WERI-Rb-1 (cell line): Measurements from ENCODE around the gene BYSL.

Source experiments
- DNase-seq: peaks from one replicate; pipeline ENCODE4 v3.0.0-alpha.2; 2020
- H3K27ac ChIP-seq: fragments of 250-450 bp; sonication (Bioruptor Pico); 2 replicates; pipeline ENCODE4 v1.5.1; 2020; ENCODE audit warnings: mild to moderate bottlenecking, moderate library complexity
- H3K27me3 ChIP-seq: fragments of 250-450 bp; sonication (Bioruptor Pico); 2 replicates; pipeline ENCODE4 v1.5.1; 2021; ENCODE audit warnings: mild to moderate bottlenecking, low read depth, moderate library complexity; ENCODE audit not compliant: insufficient read depth, severe bottlenecking
- H3K36me3 ChIP-seq: fragments of 250-450 bp; sonication (Bioruptor Pico); 2 replicates; pipeline ENCODE4 v1.5.1; 2020; ENCODE audit warnings: mild to moderate bottlenecking, moderate library complexity
- H3K4me3 ChIP-seq: 2 replicates; pipeline ENCODE4 v1.5.1; 2011; ENCODE audit warnings: low read depth, mild to moderate bottlenecking, control low read depth, low read length
- H3K9me3 ChIP-seq: fragments of 250-450 bp; sonication (Bioruptor Pico); 2 replicates; pipeline ENCODE4 v1.5.1; 2021; ENCODE audit warnings: mild to moderate bottlenecking, moderate library complexity; ENCODE audit not compliant: severe bottlenecking
- TF ChIP-seq, protein P1 (sequence below): IDR thresholded peaks from 2 replicates; pipeline ENCODE4 v1.5.1; 2011; ENCODE audit warnings: low read depth, mild to moderate bottlenecking, control low read depth, inconsistent platforms, low read length

The BYSL gene

DNA sequence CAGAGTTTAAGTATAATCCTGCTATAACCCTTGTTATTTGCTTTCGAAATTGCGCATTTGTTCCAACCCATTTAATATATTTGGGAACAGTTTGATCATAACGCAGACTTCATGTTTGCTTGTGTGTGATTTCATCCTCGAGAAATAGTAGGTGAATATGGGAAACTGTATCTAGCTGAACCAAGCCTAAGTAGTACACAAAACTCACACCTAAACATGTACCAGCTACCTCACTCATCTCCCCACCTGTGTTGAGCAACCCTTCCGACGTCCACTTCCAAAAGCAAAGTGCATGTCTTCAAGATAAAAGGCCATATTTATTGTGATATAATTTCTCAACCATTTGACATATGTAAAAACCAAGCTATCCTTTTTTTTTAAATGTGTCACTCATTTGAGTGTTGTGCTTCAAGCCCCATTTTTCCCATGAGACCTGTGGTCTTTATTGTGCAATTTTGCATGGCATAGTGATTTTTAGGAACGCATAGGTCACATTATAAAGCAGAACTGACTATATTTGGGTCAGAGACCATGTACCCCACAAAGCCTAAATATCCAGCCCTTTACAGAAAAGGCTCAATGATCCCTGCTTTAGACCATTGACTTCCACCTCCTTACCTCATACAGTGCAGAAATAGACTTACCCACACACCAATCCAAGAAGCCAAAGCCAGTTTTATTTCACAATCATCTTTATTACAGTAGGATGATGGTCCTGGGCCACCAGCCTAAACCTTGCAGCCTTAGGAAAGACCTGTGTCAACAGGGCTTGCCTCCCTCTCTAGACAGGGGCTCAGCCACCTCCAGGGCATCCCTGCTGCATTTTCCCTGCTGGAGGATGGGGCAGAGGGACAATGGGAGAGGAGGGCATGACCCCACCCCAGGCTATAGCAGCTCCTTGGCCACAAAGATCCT, 13.2 kb downstream of the BYSL start:
- no peaks in the 10 kb centered on the region for H3K9me3 ChIP-seq
- peak overlapping the region; percentile 15 for H3K27ac ChIP-seq
- TF ChIP-seq, protein P1, sequence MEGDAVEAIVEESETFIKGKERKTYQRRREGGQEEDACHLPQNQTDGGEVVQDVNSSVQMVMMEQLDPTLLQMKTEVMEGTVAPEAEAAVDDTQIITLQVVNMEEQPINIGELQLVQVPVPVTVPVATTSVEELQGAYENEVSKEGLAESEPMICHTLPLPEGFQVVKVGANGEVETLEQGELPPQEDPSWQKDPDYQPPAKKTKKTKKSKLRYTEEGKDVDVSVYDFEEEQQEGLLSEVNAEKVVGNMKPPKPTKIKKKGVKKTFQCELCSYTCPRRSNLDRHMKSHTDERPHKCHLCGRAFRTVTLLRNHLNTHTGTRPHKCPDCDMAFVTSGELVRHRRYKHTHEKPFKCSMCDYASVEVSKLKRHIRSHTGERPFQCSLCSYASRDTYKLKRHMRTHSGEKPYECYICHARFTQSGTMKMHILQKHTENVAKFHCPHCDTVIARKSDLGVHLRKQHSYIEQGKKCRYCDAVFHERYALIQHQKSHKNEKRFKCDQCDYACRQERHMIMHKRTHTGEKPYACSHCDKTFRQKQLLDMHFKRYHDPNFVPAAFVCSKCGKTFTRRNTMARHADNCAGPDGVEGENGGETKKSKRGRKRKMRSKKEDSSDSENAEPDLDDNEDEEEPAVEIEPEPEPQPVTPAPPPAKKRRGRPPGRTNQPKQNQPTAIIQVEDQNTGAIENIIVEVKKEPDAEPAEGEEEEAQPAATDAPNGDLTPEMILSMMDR = no peak
- DNase-seq = peak; percentile 22
- H3K27me3 ChIP-seq = no peaks in the 10 kb centered on the region
- H3K4me3 ChIP-seq = no peak overlapping the region
- peaks cover 92% of the 10 kb centered on the region for H3K36me3 ChIP-seq

DNA sequence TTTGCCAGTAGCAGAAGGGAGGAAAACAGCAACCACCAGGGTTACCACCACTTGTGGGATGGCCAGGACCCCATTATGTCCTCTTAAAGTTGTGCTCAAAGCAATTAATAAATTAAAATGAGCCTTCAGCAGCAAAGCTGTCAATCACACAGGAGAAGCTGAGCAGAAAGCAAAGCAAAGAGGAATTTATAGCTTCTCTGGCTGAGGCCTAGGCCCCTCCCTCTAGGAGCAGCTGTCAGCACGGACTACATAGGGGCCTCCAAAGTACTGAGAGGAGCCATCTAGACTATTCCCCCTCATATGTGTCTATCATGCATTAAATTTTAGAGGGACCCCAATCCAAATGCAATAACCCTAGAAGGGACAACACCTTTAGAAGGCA, 13.9 kb downstream of the BYSL start:
- H3K27me3 ChIP-seq = no peaks in the 10 kb centered on the region
- no peak overlapping the region for H3K4me3 ChIP-seq
- TF ChIP-seq, protein P1 = no peak
- H3K36me3 ChIP-seq = peaks cover 91% of the 10 kb centered on the region
- peak; percentile 56 for DNase-seq
- H3K27ac ChIP-seq = peak overlapping the region; percentile 15
- H3K9me3 ChIP-seq = no peaks in the 10 kb centered on the region

DNA sequence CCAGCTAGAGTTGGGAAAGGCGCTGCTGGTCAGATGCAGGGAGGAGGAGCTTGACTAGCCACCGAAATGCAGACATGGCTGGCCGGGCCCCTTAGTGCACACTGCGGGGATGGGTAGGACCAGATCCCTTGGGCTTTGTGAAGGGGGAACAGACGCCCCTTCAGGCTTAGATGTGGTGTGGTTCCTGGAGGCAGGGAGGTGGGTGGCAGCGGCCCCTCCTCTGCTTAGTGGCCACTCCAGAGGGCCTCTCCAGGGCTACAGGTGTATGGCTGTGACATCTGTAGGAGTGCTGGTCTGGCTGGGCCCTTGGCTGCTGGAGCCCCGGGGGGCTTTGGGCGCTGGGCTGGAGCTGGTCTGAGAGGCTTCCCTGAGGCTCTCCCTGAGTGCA, 14.4 kb downstream of the BYSL start:
- H3K36me3 ChIP-seq = peaks cover 87% of the 10 kb centered on the region
- TF ChIP-seq, protein P1 = no peak
- H3K4me3 ChIP-seq = no peak overlapping the region

DNA sequence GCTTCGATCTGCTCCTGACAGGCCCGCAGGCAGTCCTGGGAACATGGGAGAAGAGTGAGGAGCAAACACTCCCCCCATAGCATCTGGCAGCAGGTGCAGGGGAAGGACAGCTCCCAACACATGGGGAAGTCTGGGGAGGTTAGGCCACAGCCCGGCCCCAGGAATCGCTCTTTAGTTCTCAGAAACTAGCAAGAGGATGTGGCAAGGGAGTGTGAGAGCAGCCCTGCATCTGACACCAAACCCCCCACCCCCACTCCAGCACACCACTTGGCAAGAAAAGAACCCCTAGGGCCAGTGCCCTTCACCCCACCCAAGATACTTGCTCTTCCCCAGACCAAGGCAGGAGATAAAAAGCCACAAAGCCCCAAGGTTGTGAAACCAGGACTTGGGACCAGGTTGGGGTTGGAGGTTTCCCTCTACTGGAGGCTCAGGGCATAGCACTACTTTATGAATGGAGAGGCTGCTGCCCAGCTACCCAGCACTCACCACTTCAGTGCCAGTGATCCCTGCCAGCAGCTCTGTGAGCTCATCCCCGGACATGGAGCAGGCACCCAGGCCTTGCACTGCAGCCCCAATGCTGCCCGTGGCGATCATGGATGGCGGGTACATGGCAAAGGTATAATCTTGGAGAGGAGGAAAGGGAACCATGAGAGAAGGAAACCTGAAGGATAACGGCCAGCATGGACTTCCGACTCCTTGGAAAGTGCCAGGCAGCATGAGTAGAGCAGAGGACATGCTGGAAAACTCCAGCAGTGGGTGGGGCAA, 15.0 kb downstream of the BYSL start:
- Histone ChIP-seq H3K27me3 (no peaks in the 10 kb centered on the region), H3K36me3 (peaks cover 82% of the 10 kb centered on the region), H3K27ac (peak overlapping the region; percentile 44), H3K9me3 (no peaks in the 10 kb centered on the region), H3K4me3 (no peak overlapping the region)
- TF ChIP-seq, protein P1 = peak; percentile 98
- peak; percentile 88 for DNase-seq

More for the DNA sequence above, 14.4 kb downstream of the BYSL start:
- DNase-seq = peak; percentile 26
- Histone ChIP-seq H3K27ac (peak overlapping the region; percentile 44), H3K27me3 (no peaks in the 10 kb centered on the region), H3K9me3 (no peaks in the 10 kb centered on the region)

DNA sequence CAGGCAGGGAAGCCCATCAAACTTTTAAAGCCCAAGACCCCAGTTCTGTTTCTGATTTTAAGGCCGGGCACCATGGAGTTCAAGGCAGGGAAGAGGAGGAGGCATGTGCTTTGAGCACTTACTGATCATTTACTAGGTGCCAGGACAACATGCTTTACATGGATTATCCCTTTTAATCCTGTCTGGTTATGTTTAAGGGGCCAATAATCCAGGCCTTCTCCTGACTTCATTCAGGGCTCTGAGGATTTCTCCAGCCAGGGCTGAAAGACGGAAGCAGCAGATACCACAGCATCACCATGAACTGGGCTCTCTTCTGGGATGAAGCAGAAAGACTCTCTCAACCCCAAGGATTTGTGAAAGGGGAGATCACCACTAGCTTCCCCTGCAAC, 16.2 kb downstream of the BYSL start:
- DNase-seq = peak; percentile 78
- peaks cover 70% of the 10 kb centered on the region for H3K36me3 ChIP-seq

More for the DNA sequence above, 16.2 kb downstream of the BYSL start:
- Histone ChIP-seq H3K27me3 (no peaks in the 10 kb centered on the region), H3K9me3 (no peaks in the 10 kb centered on the region), H3K4me3 (no peak overlapping the region), H3K27ac (peak overlapping the region; percentile 37)
- TF ChIP-seq, protein P1 = no peak
